Activated naive CD4-positive, alpha-beta T cell treated with anti-CD3 and anti-CD28 coated beads, Interleukin-2, amount 50 U/mL, for 72 hours (primary cell): ENCODE measurements around the gene COL1A1. TPM values are rescaled to one million over a fixed set of nuclear protein-coding genes. Genes with fewer than 3 reads are reported as not detected.

ENCODE experiments used
- ATAC-seq, 2 donors: fragments of 150-1000 bp; cut with Tn5 transposase; 2 replicates each; pipeline ENCODE4 v1.10.0; 2021; ENCODE audit warnings: mild to moderate bottlenecking in 2 of 2, moderate library complexity in 2 of 2
- DNase-seq, 2 donors: peaks; one replicate each; pipeline ENCODE4 v3.0.0; 2021 to 2022; ENCODE audit warnings: low spot score in 2 of 2
- H3K27ac Mint-ChIP-seq, 2 donors: one replicate each; pipeline ENCODE4 v1.8.0; 2022; ENCODE audit warnings: mild to moderate bottlenecking in 2 of 2, mixed read lengths in 2 of 2
- H3K36me3 Mint-ChIP-seq, 2 donors: one replicate each; pipeline ENCODE4 v1.8.0; 2022; ENCODE audit warnings: mixed read lengths in 2 of 2
- H3K9me3 Mint-ChIP-seq, 2 donors: one replicate each; pipeline ENCODE4 v1.8.0; 2022; ENCODE audit warnings: mixed read lengths in 2 of 2
- total RNA-seq, 2 donors: library from RNA; stranded (reverse); gene quantifications; one replicate each; pipeline ENCODE4 v1.2.3, GENCODE V29; 2022

The COL1A1 gene
- total RNA-seq, 2 donors from 2014 or later, result 0.48 to 3.0 TPM

GRCh38 chr17:50218771-50219315 lies 17.4 kb upstream of the COL1A1 start:
- DNase-seq (no peak), ATAC-seq (no peak)
- Mint-ChIP-seq H3K36me3 (no peaks in the 10 kb centered on the region), H3K27ac (no peak overlapping the region), H3K9me3 (no peaks in the 10 kb centered on the region)

DNA sequence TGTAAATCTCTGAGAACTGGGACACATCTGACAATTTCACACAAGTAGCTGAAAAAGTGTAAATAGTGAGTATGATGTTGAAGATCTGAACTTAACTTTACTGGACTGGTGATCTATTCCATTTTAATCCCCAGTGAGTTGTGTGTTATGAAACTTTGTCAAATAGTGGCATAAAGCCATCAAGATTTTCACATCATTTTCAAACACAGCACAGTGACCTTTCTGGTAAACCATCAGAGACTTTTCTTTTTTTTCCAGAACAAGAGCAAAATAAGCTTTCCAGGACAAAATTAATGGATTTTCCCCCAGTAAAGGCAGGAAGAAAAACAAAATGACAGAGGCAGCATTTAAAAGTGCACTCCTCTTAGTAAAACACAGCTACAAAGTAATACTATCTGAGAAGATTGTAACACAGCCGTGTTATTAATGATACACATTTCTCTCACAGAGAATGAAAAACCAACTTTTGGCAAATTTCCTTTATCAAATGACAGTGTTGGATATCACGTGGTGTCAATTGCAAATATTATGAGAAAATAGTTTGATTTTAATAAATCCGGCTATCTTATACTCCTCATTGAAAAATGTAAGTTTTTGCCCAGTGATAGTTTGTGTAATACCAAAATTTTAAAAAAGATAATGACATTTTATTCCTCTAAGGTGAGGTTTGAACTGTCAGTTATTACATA lies 16.8 kb upstream of the COL1A1 start:
- no peak overlapping the region for H3K27ac Mint-ChIP-seq
- no peak for DNase-seq
- ATAC-seq, result no peak
- H3K9me3 Mint-ChIP-seq, result no peaks in the 10 kb centered on the region
- no peaks in the 10 kb centered on the region for H3K36me3 Mint-ChIP-seq

- ATAC-seq (no peak), DNase-seq (no peak)
- H3K27ac Mint-ChIP-seq, result no peak overlapping the region
- no peaks in the 10 kb centered on the region for H3K36me3 Mint-ChIP-seq
- H3K9me3 Mint-ChIP-seq, result no peaks in the 10 kb centered on the region
Measured at GRCh38 chr17:50217591-50217990, 16.2 kb upstream of the COL1A1 start.

DNA sequence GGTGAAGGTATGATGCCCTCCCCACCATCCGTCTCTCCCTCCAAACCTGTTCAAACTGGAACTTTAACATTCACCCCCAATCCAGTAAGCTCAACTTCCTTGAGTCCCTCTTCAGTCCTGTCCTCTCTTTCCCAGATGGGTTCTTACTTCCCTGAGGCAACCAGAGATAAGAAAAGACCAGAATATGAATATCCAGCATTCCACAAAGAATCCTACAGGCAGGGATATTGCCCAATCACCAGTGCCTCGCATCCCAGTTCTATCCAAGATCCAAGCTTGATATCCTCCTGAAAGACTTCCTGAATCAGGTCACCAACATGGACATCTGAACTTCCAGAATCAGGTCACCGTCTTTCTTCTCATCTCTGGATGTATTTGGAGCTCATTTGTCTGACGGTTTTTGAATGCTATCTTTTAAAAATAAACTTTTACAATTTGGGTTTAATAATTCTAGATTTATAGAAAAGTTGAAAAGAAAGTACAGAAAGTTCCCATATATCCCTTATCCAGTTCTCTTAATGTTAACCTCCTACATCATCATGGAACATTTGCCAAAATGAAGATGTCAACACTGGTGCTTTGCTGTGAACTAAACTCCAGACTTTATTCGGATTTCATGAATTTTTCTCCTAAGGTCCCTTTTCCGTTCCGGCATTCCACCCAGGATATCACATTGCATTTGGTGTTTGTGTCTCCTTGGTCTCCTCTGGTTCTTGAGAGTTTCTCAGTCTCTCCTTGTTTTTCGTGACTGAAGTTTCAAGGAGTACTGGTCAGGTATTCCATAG lies 13.7 kb upstream of the COL1A1 start:
- H3K36me3 Mint-ChIP-seq, result no peaks in the 10 kb centered on the region
- ATAC-seq (no peak), DNase-seq (no peak)
- H3K9me3 Mint-ChIP-seq, result no peaks in the 10 kb centered on the region
- H3K27ac Mint-ChIP-seq, result no peak overlapping the region

- no peak overlapping the region for H3K27ac Mint-ChIP-seq
- ATAC-seq (peak; percentile 97 to 98), DNase-seq (peak; percentile 57 to 72)
- H3K9me3 Mint-ChIP-seq, result no peaks in the 10 kb centered on the region
- H3K36me3 Mint-ChIP-seq, result no peaks in the 10 kb centered on the region
Measured at GRCh38 chr17:50213026-50214022, 11.9 kb upstream of the COL1A1 start.

DNA sequence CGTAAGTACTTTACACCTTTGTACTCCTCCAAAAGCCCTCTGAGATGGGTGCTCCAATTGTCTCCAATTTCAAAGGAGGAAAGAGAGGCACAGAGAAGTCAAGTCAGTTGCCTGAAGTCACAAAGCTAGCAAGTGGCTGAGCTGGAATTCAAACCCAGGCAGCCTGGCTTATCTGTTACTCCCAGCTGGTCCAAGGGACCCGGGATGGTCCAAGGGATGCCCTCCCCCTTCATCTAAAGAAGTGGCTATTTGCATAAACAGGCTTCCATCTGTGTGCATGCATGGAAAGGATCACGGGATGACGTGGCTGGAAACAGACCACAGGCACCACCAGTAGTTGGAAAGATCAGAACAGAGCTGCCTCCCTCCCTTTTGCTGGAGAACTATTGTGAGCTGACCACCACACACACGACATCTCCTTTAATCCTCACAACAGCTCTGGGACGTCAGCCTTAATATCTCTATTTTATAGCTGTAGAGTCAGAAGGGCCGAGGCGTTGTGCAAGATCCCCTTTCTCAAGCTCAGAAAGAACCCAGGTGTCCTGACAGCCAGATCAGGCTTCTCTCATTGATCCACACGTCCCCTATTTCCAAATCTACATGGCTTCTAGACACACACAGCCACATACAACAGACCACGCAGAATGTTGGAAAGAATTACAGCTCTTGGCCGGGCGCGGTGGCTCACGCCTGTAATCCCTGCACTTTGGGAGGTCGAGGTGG lies 10.9 kb upstream of the COL1A1 start:
- no peak for ATAC-seq
- no peaks in the 10 kb centered on the region for H3K36me3 Mint-ChIP-seq
- DNase-seq, result no peak
- H3K9me3 Mint-ChIP-seq, result no peaks in the 10 kb centered on the region
- H3K27ac Mint-ChIP-seq, result no peak overlapping the region

DNA sequence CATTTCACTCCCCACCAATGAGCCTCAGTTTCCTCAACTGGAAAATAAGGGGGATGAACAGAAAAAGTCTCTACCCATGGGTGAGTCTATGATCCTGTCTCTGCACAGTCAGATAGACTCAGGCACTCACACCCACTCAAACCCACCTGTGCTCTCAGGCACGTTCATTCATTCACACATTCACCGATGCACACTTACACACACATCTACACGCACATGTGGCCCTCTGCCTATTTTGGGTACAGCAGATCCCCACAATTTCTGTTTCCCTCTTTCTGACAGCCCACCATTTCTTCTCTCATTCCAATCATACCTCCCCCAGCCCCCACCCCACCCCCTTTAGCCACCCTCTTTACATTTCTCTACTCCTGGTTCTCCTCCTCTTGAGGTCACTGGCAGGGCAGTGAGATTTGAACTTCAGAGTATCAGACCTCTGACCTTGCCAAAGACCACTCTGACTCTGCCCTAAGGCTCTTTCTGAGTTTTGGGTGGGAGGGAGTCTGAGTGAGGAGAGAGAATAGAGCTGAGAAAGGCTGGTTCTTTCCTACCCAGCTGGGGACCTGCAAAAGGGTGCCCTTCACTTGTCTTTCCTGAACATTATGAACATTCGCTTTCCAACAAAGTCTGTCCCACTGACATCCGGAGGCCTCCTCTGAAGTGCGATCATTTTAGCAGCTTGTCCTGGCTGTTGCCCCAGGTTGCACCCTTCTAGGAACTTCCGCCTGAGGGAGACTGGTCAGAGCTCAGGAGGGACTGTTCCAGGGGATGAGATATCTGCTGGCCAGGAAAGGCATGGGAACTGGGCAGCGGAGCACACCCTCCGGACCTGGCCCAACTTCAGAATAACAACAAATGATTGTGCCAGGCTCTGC lies 10.1 kb upstream of the COL1A1 start:
- no peaks in the 10 kb centered on the region for H3K9me3 Mint-ChIP-seq
- ATAC-seq, result no peak
- H3K36me3 Mint-ChIP-seq, result no peaks in the 10 kb centered on the region
- no peak overlapping the region for H3K27ac Mint-ChIP-seq
- no peak for DNase-seq

GRCh38 chr17:50210240-50211225 lies 9.1 kb upstream of the COL1A1 start:
- DNase-seq (no peak), ATAC-seq (no peak)
- no peak overlapping the region for H3K27ac Mint-ChIP-seq
- no peaks in the 10 kb centered on the region for H3K9me3 Mint-ChIP-seq
- no peaks in the 10 kb centered on the region for H3K36me3 Mint-ChIP-seq

DNA sequence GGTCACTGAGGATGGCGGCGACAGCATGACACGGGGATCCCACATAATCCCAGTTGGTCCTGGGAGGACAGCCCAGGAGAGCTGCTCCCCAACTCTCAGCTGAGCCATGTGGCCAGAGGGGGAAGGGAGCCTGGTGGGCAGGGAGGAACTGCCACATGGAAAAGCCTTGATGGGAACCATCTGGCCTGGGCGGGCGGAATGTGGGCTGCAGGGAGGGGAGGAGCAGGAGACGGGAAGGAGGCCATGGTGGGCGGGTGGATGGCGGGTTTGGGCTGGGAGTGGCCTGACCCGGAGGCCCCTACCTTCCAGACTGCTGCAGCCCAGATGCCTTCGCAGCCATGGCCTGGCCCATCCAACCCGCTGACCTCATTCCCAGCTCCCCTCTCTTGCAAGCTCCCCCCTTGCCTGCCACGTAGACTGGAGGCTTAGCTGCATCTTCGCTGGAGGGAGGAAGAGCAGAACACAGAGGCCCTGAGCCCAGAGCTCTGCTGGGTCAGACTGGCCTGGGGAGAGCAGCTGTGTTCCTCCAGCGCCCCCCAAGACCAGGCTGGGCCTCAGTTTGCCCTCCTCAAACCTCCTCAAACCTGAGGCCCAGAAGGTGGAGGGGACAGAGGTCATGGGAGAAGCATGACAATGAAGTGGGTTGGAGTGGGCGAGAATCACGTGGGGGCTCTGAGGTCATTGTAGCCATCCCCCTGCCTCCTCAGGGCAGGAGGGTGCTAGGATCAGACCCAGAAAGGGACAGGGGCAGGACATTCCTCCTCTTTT lies 8.2 kb upstream of the COL1A1 start:
- no peaks in the 10 kb centered on the region for H3K36me3 Mint-ChIP-seq
- ATAC-seq (no peak), DNase-seq (no peak)
- no peak overlapping the region for H3K27ac Mint-ChIP-seq
- H3K9me3 Mint-ChIP-seq, result no peaks in the 10 kb centered on the region

- DNase-seq, result no peak
- Mint-ChIP-seq H3K27ac (peak overlapping the region in 1 of 2 donors; percentile 25), H3K9me3 (no peaks in the 10 kb centered on the region), H3K36me3 (no peaks in the 10 kb centered on the region)
- no peak for ATAC-seq
Measured at GRCh38 chr17:50209133-50209471, 7.7 kb upstream of the COL1A1 start.

DNA sequence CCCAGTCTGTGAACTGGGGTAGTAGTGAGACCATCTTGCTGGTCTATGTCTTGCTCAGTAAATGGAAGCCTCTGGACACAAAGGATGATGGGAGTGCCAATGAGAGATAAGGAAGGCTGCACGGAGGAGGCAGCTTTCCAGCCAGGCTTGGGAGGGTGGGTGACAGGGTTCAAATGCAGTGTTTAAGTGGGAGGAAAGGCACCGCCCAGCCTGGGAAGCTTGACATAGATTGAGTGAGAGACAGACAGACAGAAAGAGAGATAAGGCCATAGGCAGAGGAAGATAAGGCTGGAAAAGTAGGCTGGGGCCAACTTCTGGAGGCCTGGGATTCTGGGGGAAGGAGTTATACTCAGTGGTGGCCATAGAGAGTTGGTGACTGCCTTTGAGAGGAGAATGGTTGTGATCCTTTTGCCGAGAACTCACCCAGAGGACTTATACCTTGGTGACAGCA lies 7.2 kb upstream of the COL1A1 start:
- no peak for DNase-seq
- ATAC-seq, result no peak
- H3K27ac Mint-ChIP-seq, result no peak overlapping the region
- no peaks in the 10 kb centered on the region for H3K36me3 Mint-ChIP-seq
- no peaks in the 10 kb centered on the region for H3K9me3 Mint-ChIP-seq

- ATAC-seq, result no peak
- Mint-ChIP-seq H3K9me3 (no peaks in the 10 kb centered on the region), H3K36me3 (no peaks in the 10 kb centered on the region), H3K27ac (peak overlapping the region in 1 of 2 donors; percentile 15)
- no peak for DNase-seq
Measured at GRCh38 chr17:50207792-50208567, 6.5 kb upstream of the COL1A1 start.

- H3K9me3 Mint-ChIP-seq, result no peaks in the 10 kb centered on the region
- H3K36me3 Mint-ChIP-seq, result no peaks in the 10 kb centered on the region
- no peak for DNase-seq
- no peak for ATAC-seq
- H3K27ac Mint-ChIP-seq, result peak overlapping the region in 1 of 2 donors; percentile 15
Measured at GRCh38 chr17:50207315-50207714, 5.9 kb upstream of the COL1A1 start.
